HG03045 (cell line): ENCODE results near the gene NTNG2.

Experiments
- ATAC-seq: cut with Tn5 transposase; IDR thresholded peaks from one replicate; pipeline ENCODE4 v1.9.1; 2021; ENCODE audit warnings: mild to moderate bottlenecking, moderate library complexity; ENCODE audit not compliant: unreplicated experiment

Gene NTNG2

DNA sequence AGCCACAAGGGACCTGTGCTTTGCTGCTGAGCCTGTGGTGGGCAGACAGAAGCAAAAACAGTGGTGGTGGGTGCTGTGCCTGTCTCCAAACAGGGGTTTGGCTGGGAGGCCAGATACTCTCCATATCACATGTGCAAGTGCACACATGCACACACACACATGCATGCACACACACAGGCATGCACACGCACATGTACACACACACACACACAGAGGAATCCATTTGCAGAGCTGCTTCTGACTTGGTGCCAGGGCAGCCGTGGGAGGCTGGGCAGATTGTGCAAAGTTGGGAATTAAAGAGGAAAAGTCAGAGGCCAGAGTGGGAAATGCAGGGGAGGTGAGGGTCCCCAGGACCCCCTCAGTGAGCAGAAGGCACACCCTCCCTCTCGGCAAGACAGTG lies 71.3 kb downstream of the NTNG2 start:
- ATAC-seq = no peak

GRCh38 chr9:132234535-132234934 lies 72.7 kb downstream of the NTNG2 start:
- no peak for ATAC-seq

GRCh38 chr9:132235125-132235524 lies 73.3 kb downstream of the NTNG2 start:
- no peak for ATAC-seq

- no peak for ATAC-seq
Observed at GRCh38 chr9:132235894-132236661, 74.2 kb downstream of the NTNG2 start.

DNA sequence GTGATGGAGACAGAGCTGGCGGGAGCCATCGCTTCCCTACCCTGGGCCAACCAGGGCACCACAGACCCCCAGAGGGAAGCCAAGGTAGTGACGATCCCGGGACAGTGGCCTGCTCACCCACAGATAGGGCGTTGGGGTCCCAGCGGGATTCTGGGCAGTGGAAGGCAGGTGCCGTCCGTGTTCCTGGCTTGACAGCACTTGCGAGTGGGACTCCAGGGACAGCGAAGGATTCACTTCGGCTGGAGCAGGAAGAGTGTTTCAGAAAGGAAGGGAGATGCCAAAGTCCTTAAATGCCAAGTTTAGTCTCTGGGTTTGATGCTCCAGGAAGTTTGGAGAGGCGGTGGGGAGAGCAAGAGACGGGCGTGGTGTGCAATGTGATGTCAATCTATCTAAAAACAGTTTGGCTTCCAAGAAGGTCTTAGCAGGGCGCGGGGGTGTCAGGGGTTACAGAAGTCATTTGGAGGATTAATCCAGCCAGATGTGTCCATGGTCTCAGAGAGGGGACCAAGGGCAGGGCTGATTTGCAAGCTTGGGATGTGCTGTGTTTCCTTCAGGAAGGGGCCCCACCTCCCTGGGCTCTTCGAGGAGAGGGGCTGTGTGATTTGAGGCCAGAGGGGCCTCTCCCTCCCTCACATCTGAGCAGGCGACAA lies 74.9 kb downstream of the NTNG2 start:
- no peak for ATAC-seq

DNA sequence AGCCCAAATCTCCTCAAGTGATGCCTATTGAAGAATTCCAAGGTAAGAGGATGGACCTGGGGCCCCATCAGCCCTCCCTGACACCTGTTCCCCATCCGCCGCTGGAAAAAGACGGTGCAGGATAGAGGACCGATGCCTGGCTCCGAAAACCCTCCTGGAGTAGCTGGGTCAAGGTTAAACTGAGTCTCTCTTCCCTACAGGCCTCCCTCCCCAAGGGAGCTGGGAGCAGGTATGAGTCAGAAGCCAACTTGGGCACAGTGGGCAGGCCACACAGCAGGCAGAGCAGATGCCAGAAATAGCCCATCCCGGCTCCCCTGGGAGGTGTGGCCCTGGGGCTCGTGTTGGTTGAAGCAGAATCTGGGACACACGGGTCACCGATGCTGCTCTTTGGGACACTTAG lies 75.6 kb downstream of the NTNG2 start:
- no peak for ATAC-seq

DNA sequence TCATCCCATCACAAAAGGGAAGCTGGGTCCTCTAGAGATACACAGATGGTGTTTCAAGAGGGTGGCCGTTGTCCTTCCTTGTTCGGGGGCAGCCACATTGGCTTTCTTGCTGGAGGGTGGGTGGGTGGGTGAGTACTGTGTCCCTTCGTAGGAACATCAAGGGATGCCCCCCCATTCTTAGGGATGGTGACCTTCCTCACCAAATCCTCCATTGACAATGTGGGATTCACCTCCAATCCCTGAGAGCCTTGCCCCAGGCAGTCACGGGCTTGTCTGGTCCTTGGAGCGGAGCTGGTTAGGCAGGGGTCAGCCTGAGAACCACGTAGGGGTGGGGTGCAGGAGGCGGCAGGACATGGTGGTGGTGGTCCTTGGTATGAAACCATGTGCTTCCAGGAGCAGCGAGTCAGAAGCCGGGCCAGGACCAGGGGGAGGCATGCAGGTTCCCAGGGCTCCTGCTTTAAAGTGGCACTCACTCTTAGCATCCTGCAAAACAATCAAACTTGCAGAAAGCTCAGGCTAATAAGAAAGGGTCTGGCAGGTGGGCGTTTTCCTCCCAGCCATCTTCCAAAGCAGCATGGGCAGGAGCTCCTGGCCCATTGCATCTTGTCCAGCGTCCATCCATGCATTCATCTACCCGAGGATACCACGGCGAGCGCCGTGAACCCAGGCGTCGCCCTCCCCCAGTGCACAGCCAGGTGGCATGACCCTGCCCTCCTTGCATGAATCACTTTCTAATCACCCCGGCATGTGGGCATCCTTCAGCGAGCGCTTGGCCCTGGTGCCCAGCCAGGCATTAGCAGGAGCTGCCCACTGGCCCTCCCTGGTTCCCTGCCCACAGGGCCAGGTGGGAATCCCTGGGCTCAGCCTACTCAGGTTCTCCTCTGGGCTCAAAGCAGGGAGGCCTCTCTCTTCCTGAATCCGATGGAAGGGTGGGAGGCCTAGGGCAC lies 76.4 kb downstream of the NTNG2 start:
- no peak for ATAC-seq

DNA sequence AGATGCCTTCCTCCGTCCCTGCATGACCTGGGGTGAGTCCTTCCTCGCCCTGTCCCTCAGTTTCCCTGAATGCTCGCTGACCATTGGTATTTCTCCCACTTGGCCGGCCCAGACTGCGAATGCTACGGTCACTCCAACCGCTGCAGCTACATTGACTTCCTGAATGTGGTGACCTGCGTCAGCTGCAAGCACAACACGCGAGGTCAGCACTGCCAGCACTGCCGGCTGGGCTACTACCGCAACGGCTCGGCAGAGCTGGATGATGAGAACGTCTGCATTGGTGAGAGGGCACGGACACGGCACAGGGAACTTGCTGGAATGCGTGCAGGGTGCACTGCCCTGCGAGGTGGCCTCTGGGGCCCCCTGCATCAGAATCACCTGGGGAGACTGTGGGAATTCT lies 77.1 kb downstream of the NTNG2 start:
- no peak for ATAC-seq

DNA sequence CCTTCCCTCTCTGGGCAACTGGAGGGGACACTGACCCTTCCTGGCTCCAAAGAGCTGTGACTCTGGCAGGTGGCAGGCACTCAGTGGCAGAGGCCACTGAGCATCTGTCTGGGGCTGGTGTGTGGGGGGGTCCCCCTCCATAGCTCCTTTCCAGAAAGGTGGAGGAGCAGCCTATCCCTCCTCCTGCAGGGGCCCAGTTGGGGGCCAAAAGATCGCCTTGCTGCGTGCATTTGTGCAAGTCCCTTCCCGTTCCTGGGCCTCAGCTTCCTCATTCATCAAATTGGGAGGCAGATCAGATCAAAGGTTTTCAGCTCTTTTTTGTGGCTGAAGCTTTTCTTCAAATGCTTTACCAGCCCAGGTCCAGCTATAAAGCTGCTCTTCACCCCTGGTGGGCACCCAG lies 77.7 kb downstream of the NTNG2 start:
- ATAC-seq = no peak

DNA sequence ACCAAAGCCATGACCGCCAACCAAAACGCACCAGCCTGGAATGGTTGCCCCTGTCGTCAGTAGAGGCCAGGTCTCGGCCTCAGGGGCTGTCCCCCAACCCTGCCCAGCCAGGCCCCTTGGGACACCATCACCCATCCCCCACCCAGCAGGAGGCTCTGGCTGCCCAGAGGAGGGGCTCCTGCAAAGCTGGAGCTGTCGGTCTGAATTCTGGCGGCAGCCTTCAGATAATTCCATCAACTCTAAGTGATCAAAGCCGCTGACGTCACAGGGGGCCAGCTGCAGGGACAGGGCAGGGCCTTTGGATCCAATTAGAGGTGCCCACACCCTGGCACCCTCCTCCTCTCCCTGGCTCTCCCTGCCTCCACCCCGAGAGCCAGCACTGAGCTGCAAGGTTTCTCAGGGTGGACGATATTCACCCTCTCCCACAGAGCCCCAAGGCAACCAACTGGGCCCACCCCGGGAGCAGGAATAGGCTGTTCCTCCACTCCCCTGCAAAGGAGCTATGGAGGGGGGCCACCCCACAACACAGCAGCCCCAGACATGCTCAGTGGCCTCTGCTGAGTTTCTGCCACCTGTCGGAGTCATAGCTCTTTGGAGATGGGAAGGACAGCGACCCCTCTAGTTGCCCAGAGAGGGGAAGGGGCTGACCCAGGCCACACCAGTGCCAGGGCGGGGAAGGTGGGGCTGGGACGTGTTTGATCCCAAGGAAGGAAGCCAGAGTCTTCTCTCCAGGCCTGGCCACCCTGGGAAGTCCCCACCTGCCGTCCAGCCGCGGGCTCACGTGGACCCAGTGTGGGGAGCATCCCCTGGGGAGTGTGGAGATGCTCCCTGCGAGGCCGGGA lies 78.4 kb downstream of the NTNG2 start:
- ATAC-seq = peak; percentile 1

DNA sequence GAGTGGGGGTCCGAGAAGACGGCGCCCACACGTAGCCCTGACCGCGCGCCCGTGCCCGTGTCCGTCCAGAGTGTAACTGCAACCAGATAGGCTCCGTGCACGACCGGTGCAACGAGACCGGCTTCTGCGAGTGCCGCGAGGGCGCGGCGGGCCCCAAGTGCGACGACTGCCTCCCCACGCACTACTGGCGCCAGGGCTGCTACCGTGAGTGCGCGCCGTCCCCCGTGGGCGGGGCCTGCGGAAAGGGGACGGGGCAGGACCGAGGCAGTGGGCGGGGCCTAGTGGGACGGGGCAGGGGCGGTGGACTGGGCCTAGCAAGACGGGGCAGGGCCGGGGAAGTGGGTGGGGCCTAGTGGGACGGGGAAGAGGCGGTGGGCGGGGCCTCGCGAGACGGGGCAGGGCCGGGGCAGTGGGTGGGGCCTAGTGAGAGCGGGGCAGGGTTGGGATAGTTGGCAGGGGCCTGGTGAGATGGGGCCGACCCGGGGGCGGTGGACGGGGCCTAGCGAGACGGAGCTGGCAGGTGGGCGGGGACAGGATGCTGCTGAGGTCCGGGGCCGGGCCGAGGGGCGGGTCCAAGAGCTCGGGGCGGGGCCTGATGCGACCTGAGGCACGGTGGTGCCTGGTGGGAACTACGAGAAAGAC lies 79.1 kb downstream of the NTNG2 start:
- peak; percentile 54 for ATAC-seq

DNA sequence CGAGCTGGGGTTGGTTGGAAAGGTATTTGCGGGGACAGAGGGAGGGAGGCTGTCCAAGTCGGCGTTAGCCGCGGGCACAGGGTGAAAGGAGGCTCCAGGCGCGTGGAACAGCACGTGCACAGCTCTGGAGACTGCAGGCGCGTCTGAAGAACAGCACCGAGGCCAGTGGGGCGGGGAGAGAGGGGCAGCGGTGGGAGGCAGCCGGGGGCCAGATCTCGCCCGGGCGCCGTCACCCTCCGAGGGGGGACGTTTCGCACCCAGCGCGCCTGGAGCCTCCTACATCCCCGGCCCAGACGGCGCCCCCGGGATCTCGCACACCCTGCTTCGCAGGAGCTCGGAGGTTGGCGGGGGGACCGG lies 79.6 kb downstream of the NTNG2 start:
- ATAC-seq = no peak

GRCh38 chr9:132241840-132242620 lies 80.2 kb downstream of the NTNG2 start:
- peak; percentile 0 for ATAC-seq

- ATAC-seq = no peak
Observed at GRCh38 chr9:132242621-132243155, 80.8 kb downstream of the NTNG2 start.

DNA sequence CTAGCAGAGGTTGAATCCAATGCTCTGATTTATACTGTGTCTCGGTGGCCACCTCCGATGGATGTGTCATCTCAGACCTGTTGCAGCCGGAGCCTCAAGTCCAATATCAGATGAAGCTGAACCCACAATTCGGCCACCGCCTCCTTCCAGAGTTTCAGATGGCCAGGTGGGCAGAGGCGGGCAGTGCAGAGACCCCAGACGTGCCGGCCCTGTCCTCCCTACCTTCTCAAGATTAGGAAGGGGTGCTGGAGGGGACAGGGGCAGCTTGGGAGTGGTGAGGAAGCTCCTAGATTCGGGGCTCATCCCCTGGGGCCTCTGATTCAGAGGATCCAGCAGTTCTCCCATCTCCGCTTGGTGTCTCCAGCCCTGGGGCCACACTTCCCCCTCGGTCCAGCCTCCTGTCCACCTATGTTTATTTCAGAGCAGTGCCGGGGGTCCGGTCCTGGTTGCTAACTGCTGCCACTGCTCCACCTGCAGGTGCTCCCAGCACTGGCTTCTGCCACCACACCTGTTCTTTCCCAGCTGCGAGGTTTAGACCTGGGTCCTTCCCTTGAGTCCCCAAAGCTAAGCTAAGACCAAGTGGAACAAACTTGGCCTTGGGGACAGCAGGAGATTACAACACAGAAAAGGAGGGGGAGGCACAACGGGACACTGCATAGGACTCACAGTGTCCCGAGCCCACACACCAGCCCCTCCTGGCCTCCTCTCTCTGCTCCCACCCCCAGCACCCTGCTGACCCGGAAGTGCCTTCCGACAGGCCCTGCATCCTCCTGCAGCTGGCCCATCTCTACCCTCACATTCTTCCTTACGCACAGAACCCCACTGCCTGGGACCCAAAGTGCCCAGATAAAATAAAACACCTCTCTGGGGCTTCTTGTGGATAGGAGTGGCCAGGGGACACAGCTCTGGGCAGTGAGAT lies 81.6 kb downstream of the NTNG2 start:
- no peak for ATAC-seq

DNA sequence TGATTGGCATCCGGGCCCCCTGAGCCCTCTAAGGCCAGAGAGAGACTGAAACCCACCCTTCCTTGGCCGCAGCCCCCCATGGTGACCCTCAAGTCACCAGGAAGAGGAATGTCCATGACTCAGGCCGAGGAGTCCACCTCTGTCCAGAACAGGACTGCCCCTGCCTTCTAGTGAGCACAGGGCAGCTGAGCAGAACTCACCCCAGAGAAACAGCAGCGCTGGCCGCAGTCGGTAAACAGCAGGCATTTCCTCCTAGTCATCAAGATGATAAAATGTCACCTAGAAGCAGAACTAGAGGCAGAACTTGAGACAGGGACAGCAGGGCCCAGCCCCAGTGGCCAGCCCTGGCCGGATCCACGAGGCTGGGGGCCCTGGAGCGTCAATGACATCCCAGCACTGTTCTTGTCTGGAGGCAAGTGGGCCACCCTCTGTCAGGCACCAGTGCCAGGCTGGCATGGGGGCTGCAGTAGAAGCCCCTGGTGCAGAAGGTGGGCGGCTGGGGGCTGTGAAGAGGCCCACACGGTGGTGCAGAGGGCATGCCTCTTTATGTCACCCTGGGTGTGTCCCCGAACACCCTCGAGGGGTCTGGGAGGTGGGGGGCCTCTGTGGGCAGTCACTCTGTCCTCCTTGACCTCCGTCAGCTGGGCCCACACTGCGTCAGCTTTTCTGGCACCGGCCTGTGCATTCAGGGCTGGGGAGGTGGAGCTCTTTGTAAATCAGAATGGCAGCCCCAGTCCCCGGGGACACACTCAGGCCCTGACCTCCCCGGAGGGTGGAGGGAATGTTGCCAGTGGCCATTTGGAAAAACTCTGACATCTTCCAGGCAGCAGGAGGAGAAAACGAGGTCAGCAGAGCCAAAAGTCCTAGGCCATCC lies 83.0 kb downstream of the NTNG2 start:
- no peak for ATAC-seq

DNA sequence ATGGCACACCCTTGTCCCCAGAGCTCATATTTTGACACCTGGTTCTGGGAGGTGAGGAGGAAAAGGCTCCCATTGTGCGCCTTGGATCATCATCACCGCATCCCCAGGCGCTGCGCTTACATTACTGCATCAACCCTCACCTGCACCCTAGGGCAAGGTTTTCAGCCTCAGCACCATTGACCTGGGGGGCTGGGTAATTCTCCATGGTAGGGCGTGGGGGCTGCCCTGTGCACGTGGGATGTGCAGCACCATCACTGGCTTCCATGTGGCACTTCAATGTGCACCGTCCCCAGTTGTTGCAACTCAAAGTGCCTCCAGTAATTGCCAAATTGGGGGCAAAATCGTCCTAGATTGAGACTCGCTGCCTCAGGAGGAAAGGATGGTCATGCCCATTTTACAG lies 83.6 kb downstream of the NTNG2 start:
- no peak for ATAC-seq
